ENCODE results near the gene TMEM154. TPM values are rescaled to one million over a fixed set of nuclear protein-coding genes. Genes with fewer than 3 reads are reported as not detected.

The TMEM154 gene
- polyA plus RNA-seq, 1 donor (not counting 4 experiments of a cell fraction or from before 2014, with no cell fraction given), result 106 TPM

DNA sequence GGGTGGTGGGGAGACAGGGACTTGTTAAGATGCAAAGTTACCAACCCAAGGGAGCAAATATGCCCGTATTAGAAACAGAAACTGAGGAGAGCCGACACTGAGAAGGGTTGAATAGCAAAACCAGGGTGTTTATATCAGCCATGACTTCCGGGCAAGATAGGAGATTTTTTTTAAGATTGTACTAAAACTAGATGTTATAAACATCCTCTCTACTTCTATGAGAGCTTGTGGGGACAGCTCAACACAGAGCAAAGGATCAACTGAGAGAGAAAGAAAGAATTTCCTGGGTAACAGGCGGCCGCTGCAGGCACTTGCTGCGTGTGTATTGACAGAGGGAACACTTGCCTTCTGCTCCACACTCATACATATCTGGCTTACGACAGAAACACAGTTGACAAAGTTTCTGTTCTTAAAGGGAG, 94.8 kb downstream of the TMEM154 start:
- H3K4me2 ChIP-seq (ENCODE audit: control insufficient read depth, extremely low read depth, insufficient read depth, low read depth, low read length), result no peak overlapping the region

GRCh38 chr4:152581536-152582160, 98.1 kb downstream of the TMEM154 start:
- no peak overlapping the region for H3K9ac ChIP-seq (ENCODE audit: control insufficient read depth, extremely low read depth, insufficient read depth, low read length)
- no peaks in the 10 kb centered on the region for H3K27me3 ChIP-seq (ENCODE audit: control insufficient read depth, extremely low read depth, insufficient read depth, low read length)
- no peaks in the 10 kb centered on the region for H3K36me3 ChIP-seq (ENCODE audit: control insufficient read depth in 2 of 2, extremely low read depth in 1 of 2, insufficient read depth in 2 of 2, low read length in 2 of 2)
- no peak overlapping the region for H3K4me2 ChIP-seq (ENCODE audit: control insufficient read depth, extremely low read depth, insufficient read depth, low read depth, low read length)
- H3K4me1 ChIP-seq (ENCODE audit: control insufficient read depth, extremely low read depth, insufficient read depth, low read length), result no peaks in the 10 kb centered on the region
- no peak overlapping the region for H3K4me3 ChIP-seq (ENCODE audit: control insufficient read depth in 2 of 3, extremely low read depth in 1 of 3, insufficient read depth in 2 of 3, low read depth in 1 of 3, low read length in 3 of 3)
- no peak for FAIRE-seq
- DNase-seq (ENCODE audit: low read depth, low spot score), result no peak
- no peak for TF ChIP-seq CTCF (optimal IDR thresholded peaks at IDR 0.05 in 1 of 3, IDR thresholded peaks at IDR 0.05 in 1 of 3, conservative IDR thresholded peaks at IDR 0.05 in 1 of 3; ENCODE audit: extremely low read depth in 1 of 3, insufficient read depth in 2 of 3, low read length in 3 of 3)
- no peak for TF ChIP-seq EZH2 (IDR thresholded peaks at IDR 0.05; ENCODE audit: low read length)
- no peaks in the 10 kb centered on the region for H3K9me3 ChIP-seq (ENCODE audit: control insufficient read depth, low read depth, low read length)
- no peaks in the 10 kb centered on the region for H3K79me2 ChIP-seq (ENCODE audit: control insufficient read depth, insufficient read depth, low read length)
- dilution Hi-C loops (cut with MboI; ENCODE audit: extremely low pct_ligation_motif_present, low sequenced_read_pairs), result no loop called here
- H3K9me1 ChIP-seq (ENCODE audit: control insufficient read depth, extremely low read depth, insufficient read depth, low read length), result no peaks in the 10 kb centered on the region
- H2AFZ ChIP-seq (ENCODE audit: control insufficient read depth, low read length), result no peak overlapping the region
- no peaks in the 10 kb centered on the region for H4K20me1 ChIP-seq (ENCODE audit: control insufficient read depth, extremely low read depth, insufficient read depth, low read length)
- no peak overlapping the region for H3K27ac ChIP-seq (ENCODE audit: control insufficient read depth, insufficient read depth, low read length)

More for the DNA sequence above, 94.8 kb downstream of the TMEM154 start:
- Histone ChIP-seq H3K9ac (ENCODE audit: control insufficient read depth, extremely low read depth, insufficient read depth, low read length) (no peak overlapping the region), H3K9me1 (ENCODE audit: control insufficient read depth, extremely low read depth, insufficient read depth, low read length) (no peaks in the 10 kb centered on the region), H3K27me3 (ENCODE audit: control insufficient read depth, extremely low read depth, insufficient read depth, low read length) (no peaks in the 10 kb centered on the region), H3K79me2 (ENCODE audit: control insufficient read depth, insufficient read depth, low read length) (no peaks in the 10 kb centered on the region), H4K20me1 (ENCODE audit: control insufficient read depth, extremely low read depth, insufficient read depth, low read length) (no peaks in the 10 kb centered on the region), H3K27ac (ENCODE audit: control insufficient read depth, insufficient read depth, low read length) (no peak overlapping the region), H3K4me1 (ENCODE audit: control insufficient read depth, extremely low read depth, insufficient read depth, low read length) (peaks cover 6% of the 10 kb centered on the region), H3K36me3 (ENCODE audit: control insufficient read depth in 2 of 2, extremely low read depth in 1 of 2, insufficient read depth in 2 of 2, low read length in 2 of 2) (no peaks in the 10 kb centered on the region), H3K4me3 (ENCODE audit: control insufficient read depth in 2 of 3, extremely low read depth in 1 of 3, insufficient read depth in 2 of 3, low read depth in 1 of 3, low read length in 3 of 3) (no peak overlapping the region), H3K9me3 (ENCODE audit: control insufficient read depth, low read depth, low read length) (no peaks in the 10 kb centered on the region), H2AFZ (ENCODE audit: control insufficient read depth, low read length) (no peak overlapping the region)
- FAIRE-seq, result no peak
- TF ChIP-seq CTCF (optimal IDR thresholded peaks at IDR 0.05 in 1 of 3, IDR thresholded peaks at IDR 0.05 in 1 of 3, conservative IDR thresholded peaks at IDR 0.05 in 1 of 3; ENCODE audit: extremely low read depth in 1 of 3, insufficient read depth in 2 of 3, low read length in 3 of 3), result no peak
- no peak for TF ChIP-seq EZH2 (IDR thresholded peaks at IDR 0.05; ENCODE audit: low read length)
- no peak for DNase-seq (ENCODE audit: low read depth, low spot score)
- dilution Hi-C loops (cut with MboI; ENCODE audit: extremely low pct_ligation_motif_present, low sequenced_read_pairs), result no loop called here
